Erythroblast (primary cell): Measurements from ENCODE around the gene TBATA.

Experiments
- GATA1 ChIP-seq: IDR thresholded peaks from 2 replicates; pipeline ENCODE4 v1.6.1; 2011; ENCODE audit warnings: low read depth, mild to moderate bottlenecking, control low read depth, low read length, moderate library complexity
- POLR2A ChIP-seq: IDR thresholded peaks from 2 replicates; pipeline ENCODE4 v1.6.1; 2011; ENCODE audit warnings: mild to moderate bottlenecking, low read length

DNA sequence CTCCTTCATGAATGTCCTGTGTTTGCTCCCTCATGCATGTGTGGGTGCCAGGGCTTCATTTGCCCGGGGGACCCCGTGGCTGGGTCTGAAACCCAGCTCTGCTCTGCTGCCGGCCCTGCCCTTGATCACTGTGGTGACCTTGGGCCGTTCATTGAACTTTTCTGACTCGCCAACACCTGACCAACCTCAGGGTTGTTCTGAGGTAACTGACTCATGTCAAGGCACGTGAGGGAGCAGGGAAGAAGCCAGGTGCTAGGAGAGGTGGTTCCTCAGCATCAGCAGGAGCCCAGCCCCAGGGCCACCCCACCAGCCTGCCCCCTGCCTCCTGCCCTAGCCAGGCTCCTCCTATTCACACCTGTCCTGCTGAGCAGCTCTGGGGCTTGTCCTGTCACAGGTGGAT lies 47.9 kb downstream of the TBATA start:
- no peak for TF ChIP-seq POLR2A
- TF ChIP-seq GATA1, result no peak
